ENCODE measurements around the gene BRAF.

The BRAF gene

DNA sequence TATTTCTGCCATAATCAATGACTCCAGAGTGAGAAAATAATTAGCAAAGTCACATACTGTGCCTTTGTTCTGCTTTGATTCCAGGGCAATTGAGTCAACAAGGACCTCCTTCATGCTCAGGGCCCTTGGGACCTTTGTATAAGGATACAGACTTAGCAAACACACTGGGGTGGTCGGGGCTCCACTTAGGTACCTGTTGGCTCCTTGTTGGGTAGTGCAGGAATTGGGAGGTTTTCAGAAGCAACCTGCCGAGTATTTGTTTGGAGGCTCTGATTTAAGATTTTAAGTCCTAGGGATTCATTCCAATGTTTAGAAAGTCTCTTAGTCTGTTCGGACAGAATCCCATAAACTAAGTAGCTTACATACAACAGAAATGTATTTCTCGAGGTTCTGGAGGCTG is 249.0 kb downstream of the BRAF start (continued):
- TF ChIP-seq, protein P1, sequence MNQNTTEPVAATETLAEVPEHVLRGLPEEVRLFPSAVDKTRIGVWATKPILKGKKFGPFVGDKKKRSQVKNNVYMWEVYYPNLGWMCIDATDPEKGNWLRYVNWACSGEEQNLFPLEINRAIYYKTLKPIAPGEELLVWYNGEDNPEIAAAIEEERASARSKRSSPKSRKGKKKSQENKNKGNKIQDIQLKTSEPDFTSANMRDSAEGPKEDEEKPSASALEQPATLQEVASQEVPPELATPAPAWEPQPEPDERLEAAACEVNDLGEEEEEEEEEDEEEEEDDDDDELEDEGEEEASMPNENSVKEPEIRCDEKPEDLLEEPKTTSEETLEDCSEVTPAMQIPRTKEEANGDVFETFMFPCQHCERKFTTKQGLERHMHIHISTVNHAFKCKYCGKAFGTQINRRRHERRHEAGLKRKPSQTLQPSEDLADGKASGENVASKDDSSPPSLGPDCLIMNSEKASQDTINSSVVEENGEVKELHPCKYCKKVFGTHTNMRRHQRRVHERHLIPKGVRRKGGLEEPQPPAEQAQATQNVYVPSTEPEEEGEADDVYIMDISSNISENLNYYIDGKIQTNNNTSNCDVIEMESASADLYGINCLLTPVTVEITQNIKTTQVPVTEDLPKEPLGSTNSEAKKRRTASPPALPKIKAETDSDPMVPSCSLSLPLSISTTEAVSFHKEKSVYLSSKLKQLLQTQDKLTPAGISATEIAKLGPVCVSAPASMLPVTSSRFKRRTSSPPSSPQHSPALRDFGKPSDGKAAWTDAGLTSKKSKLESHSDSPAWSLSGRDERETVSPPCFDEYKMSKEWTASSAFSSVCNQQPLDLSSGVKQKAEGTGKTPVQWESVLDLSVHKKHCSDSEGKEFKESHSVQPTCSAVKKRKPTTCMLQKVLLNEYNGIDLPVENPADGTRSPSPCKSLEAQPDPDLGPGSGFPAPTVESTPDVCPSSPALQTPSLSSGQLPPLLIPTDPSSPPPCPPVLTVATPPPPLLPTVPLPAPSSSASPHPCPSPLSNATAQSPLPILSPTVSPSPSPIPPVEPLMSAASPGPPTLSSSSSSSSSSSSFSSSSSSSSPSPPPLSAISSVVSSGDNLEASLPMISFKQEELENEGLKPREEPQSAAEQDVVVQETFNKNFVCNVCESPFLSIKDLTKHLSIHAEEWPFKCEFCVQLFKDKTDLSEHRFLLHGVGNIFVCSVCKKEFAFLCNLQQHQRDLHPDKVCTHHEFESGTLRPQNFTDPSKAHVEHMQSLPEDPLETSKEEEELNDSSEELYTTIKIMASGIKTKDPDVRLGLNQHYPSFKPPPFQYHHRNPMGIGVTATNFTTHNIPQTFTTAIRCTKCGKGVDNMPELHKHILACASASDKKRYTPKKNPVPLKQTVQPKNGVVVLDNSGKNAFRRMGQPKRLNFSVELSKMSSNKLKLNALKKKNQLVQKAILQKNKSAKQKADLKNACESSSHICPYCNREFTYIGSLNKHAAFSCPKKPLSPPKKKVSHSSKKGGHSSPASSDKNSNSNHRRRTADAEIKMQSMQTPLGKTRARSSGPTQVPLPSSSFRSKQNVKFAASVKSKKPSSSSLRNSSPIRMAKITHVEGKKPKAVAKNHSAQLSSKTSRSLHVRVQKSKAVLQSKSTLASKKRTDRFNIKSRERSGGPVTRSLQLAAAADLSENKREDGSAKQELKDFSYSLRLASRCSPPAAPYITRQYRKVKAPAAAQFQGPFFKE (tag by site-specific recombination; IDR thresholded peaks at IDR 0.05; ENCODE audit: borderline replicate concordance): no peak
- TF ChIP-seq OVOL3 (tag by site-specific recombination; IDR thresholded peaks at IDR 0.05) (no peak), SP2 (tag by site-specific recombination; IDR thresholded peaks at IDR 0.05) (no peak), ZNF626 (tag by site-specific recombination; IDR thresholded peaks at IDR 0.05) (no peak), ZNF501 (tag by site-specific recombination; IDR thresholded peaks at IDR 0.05) (no peak), ZNF48 (tag by site-specific recombination; IDR thresholded peaks at IDR 0.05) (no peak)

DNA sequence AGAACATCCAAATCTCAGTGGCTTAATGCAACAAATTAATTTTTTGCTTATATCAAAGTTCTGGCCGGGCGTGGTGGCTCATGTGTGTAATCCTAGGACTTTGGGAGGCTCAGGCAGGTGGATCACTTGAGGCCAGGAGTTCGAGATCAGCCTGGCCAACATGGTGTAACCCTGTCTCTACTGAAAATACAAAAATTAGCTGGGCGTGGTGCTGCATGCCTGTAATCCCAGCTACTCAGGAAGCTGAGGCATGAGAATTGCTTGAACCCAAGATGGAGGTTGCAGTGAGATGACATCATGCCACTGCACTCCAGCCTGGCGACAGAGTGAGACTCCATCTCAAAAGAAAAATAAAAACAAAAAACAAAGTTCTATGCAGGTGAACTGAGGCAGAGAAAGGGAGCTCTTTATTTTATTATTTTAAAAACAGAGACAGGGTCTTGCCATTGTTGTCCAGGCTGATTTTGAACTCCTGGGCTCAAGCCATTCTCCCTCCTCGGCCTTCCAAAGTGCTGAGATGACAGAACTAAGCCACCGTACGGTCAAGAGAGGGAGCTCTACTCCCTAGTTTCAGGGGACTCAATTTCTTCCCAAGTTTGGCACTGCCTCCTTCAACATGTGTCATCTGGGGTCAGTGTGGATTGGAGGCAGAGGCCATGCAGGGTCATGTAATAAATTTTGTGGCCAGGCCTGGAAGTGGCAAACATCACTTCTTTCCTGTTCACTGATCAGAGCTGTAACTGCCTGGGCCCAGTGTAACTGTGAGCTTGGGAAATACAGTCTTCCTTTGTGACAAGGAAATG is 249.6 kb downstream of the BRAF start:
- ChIA-PET POLR2A (interaction anchor here (0.6 to 2.1 kb wide), 4 partner anchors 11 to 35 kb away, joined by 3 to 6 read pairs (median 4); partner anchors contain the start of genes DENND2A and NDUFB2), CTCF (interaction anchor here (0.6 to 1.7 kb wide), 18 partner anchors 9 to 977 kb away, joined by 3 to 7 read pairs (median 5); no protein-coding TSS in a partner anchor)
- Histone ChIP-seq H3K9me3 (ENCODE audit: control insufficient read depth, insufficient read depth, low read depth, low read length) (no peaks in the 10 kb centered on the region), H3K27ac (ENCODE audit: extremely low read depth, low read depth, low read length) (no peak overlapping the region), H3K36me3 (ENCODE audit: control insufficient read depth in 2 of 2, insufficient read depth in 1 of 2, low read length in 2 of 2) (peaks cover 0 to 48% of the 10 kb centered on the region in 2 experiments; a peak in 2 of 3 replicates), H3K4me3 (ENCODE audit: low read depth, low read length) (no peak overlapping the region), H3K4me1 (ENCODE audit: control insufficient read depth, insufficient read depth, low read length) (no peaks in the 10 kb centered on the region)
- TF ChIP-seq, protein P2, sequence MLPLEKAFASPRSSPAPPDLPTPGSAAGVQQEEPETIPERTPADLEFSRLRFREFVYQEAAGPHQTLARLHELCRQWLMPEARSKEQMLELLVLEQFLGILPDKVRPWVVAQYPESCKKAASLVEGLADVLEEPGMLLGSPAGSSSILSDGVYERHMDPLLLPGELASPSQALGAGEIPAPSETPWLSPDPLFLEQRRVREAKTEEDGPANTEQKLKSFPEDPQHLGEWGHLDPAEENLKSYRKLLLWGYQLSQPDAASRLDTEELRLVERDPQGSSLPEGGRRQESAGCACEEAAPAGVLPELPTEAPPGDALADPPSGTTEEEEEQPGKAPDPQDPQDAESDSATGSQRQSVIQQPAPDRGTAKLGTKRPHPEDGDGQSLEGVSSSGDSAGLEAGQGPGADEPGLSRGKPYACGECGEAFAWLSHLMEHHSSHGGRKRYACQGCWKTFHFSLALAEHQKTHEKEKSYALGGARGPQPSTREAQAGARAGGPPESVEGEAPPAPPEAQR (tag by site-specific recombination; IDR thresholded peaks at IDR 0.05): no peak
- peak; percentile 38; the same call in 1 of the 2 replicates for TF ChIP-seq YY2 (tag by site-specific recombination; IDR thresholded peaks at IDR 0.05)
- no peak for TF ChIP-seq ZBTB7A (tag by site-specific recombination; IDR thresholded peaks at IDR 0.05; ENCODE audit: low read depth)
- TF ChIP-seq IKZF3 (tag by site-specific recombination; IDR thresholded peaks at IDR 0.05): peak; percentile 64
- TF ChIP-seq ZNF341 (tag by site-specific recombination; IDR thresholded peaks at IDR 0.05; ENCODE audit: low read depth): no peak; the same call in 1 of the 2 replicates
- peak; percentile 74; the same call in 1 of the 2 replicates for TF ChIP-seq ZNF600 (tag by site-specific recombination; IDR thresholded peaks at IDR 0.05)
- no peak for TF ChIP-seq ZNF214 (tag by site-specific recombination; IDR thresholded peaks at IDR 0.05; ENCODE audit: borderline replicate concordance)
- no peak for TF ChIP-seq ZNF174 (tag by site-specific recombination; IDR thresholded peaks at IDR 0.05)
- peak; percentile 82 for TF ChIP-seq ZNF654 (tag by site-specific recombination; IDR thresholded peaks at IDR 0.05; ENCODE audit: low read depth)
- no peak for TF ChIP-seq ZNF529 (tag by site-specific recombination; IDR thresholded peaks at IDR 0.05; ENCODE audit: insufficient replicate concordance)
- TF ChIP-seq FEZF1 (tag by site-specific recombination; IDR thresholded peaks at IDR 0.05): peak; percentile 41; the same call in 1 of the 2 replicates
- TF ChIP-seq SCRT2 (tag by site-specific recombination; IDR thresholded peaks at IDR 0.05): peak; percentile 82
- TF ChIP-seq ZNF76 (tag by site-specific recombination; IDR thresholded peaks at IDR 0.05; ENCODE audit: borderline replicate concordance, low read depth): no peak
- no peak for TF ChIP-seq ZNF843 (tag by site-specific recombination; IDR thresholded peaks at IDR 0.05)
- TF ChIP-seq KLF16 (tag by site-specific recombination; IDR thresholded peaks at IDR 0.05): 0 out of 2 replicates have a peak, but pooled peaks have one; percentile 45
- TF ChIP-seq YY1 (tag by site-specific recombination; IDR thresholded peaks at IDR 0.05): no peak
- no peak for TF ChIP-seq ZNF623 (tag by site-specific recombination; IDR thresholded peaks at IDR 0.05)
- no peak for TF ChIP-seq ZNF555 (tag by site-specific recombination; conservative IDR thresholded peaks at IDR 0.05)
- TF ChIP-seq ZNF394 (tag by site-specific recombination; IDR thresholded peaks at IDR 0.05; ENCODE audit: borderline replicate concordance): peak; percentile 85
- TF ChIP-seq, protein P3, sequence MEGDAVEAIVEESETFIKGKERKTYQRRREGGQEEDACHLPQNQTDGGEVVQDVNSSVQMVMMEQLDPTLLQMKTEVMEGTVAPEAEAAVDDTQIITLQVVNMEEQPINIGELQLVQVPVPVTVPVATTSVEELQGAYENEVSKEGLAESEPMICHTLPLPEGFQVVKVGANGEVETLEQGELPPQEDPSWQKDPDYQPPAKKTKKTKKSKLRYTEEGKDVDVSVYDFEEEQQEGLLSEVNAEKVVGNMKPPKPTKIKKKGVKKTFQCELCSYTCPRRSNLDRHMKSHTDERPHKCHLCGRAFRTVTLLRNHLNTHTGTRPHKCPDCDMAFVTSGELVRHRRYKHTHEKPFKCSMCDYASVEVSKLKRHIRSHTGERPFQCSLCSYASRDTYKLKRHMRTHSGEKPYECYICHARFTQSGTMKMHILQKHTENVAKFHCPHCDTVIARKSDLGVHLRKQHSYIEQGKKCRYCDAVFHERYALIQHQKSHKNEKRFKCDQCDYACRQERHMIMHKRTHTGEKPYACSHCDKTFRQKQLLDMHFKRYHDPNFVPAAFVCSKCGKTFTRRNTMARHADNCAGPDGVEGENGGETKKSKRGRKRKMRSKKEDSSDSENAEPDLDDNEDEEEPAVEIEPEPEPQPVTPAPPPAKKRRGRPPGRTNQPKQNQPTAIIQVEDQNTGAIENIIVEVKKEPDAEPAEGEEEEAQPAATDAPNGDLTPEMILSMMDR (tag by site-specific recombination; IDR thresholded peaks at IDR 0.05): peak; percentile 67
- TF ChIP-seq ZBTB17 (tag by site-specific recombination; IDR thresholded peaks at IDR 0.05): peak; percentile 82
- TF ChIP-seq ZNF311 (tag by site-specific recombination; IDR thresholded peaks at IDR 0.05; ENCODE audit: borderline replicate concordance): no peak

Measured in HEK293 (cell line).